ENCODE results near the gene EEA1. TPM values are rescaled to one million over a fixed set of nuclear protein-coding genes. Genes with fewer than 3 reads are reported as not detected.
"Not testable (repeated sequence)": the region's sequence is repeated elsewhere in the genome, so short reads cannot be mapped to it uniquely, and the experiment has no call there.

Gene EEA1
- total RNA-seq, 2 donors from 2014 or later: 5.9 to 7.3 TPM

DNA sequence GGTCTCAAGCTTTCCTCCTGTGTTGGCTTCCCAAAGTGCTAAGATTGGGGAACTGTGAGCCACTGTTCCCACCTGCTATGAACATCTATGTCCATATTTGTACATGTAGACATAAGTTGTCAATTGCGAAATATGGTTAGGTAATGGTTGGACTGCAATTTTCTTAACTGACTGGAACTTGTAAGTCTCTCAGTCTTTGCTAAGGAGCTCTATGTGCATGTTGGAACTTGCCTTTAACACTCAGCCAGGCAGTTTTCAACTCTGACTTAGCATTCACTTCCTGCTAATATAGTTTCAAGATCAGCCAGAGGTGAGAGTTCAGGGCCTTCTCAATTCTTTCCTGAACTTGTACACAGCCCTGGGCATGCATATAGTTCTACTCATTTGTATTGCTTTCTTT is 44.5 kb upstream of the EEA1 start:
- Histone ChIP-seq H3K4me3 (no peak overlapping the region), H3K4me1 (peaks cover 8% of the 10 kb centered on the region), H3K9me3 (no peaks in the 10 kb centered on the region), H3K36me3 (replicated peaks in 1 of 2; ENCODE audit: insufficient read depth in 1 of 2, low read depth in 2 of 2) (no peaks in the 10 kb centered on the region), H3K27me3 (no peaks in the 10 kb centered on the region), H3K27ac (no peak overlapping the region)
- intact Hi-C loops (cut with DNase I): no loop called here
- TF ChIP-seq POLR2A (IDR thresholded peaks at IDR 0.05): no peak
- TF ChIP-seq, protein P1, sequence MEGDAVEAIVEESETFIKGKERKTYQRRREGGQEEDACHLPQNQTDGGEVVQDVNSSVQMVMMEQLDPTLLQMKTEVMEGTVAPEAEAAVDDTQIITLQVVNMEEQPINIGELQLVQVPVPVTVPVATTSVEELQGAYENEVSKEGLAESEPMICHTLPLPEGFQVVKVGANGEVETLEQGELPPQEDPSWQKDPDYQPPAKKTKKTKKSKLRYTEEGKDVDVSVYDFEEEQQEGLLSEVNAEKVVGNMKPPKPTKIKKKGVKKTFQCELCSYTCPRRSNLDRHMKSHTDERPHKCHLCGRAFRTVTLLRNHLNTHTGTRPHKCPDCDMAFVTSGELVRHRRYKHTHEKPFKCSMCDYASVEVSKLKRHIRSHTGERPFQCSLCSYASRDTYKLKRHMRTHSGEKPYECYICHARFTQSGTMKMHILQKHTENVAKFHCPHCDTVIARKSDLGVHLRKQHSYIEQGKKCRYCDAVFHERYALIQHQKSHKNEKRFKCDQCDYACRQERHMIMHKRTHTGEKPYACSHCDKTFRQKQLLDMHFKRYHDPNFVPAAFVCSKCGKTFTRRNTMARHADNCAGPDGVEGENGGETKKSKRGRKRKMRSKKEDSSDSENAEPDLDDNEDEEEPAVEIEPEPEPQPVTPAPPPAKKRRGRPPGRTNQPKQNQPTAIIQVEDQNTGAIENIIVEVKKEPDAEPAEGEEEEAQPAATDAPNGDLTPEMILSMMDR (IDR thresholded peaks at IDR 0.05): no peak
- WGBS, 2 donors: 86 to 92% methylated on average over 1 of the region's 1 CpG
- DNase-seq (no peak), ATAC-seq (no peak)

DNA sequence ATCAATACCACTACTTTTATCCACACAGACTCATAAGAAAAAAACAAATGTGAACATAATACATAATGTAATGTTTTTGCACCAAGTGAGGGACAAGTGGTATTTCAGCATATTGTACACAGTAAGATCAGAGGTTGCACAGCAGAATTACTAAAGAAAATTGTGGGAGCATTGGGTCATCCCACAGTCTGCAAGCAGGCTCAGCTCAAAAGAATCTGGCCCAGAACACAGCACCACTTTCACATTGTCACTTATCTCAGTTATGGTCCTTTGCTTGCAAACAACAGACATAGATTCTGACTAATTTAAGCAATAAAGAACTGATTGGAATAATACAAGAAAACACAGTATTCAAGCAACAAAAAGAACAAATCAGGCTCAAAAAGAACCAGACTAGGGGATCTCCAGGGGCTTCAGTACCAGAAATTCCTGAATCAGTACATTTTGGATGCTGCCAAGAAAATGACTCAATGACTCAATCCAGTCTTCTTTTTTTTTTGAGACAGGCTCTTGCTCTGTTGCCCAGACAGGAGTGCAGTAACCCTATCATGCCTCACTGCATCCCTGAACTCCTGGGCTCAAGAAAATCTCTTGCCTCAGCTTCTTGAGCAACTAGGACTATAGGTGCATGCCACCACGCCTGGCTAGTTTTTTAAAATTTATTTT is 42.9 kb upstream of the EEA1 start:
- 75 to 81% methylated on average over 1 of the region's 1 CpG for WGBS, 2 donors
- Histone ChIP-seq H3K4me1 (peaks cover 8% of the 10 kb centered on the region), H3K4me3 (no peak overlapping the region), H3K9me3 (no peaks in the 10 kb centered on the region), H3K36me3 (replicated peaks in 1 of 2; ENCODE audit: insufficient read depth in 1 of 2, low read depth in 2 of 2) (no peaks in the 10 kb centered on the region), H3K27me3 (no peaks in the 10 kb centered on the region), H3K27ac (no peak overlapping the region)
- no peak for DNase-seq
- intact Hi-C loops (cut with DNase I): no loop called here
- ATAC-seq: no peak
- no peak for TF ChIP-seq POLR2A (IDR thresholded peaks at IDR 0.05)
- TF ChIP-seq, protein P1 (IDR thresholded peaks at IDR 0.05): no peak

DNA sequence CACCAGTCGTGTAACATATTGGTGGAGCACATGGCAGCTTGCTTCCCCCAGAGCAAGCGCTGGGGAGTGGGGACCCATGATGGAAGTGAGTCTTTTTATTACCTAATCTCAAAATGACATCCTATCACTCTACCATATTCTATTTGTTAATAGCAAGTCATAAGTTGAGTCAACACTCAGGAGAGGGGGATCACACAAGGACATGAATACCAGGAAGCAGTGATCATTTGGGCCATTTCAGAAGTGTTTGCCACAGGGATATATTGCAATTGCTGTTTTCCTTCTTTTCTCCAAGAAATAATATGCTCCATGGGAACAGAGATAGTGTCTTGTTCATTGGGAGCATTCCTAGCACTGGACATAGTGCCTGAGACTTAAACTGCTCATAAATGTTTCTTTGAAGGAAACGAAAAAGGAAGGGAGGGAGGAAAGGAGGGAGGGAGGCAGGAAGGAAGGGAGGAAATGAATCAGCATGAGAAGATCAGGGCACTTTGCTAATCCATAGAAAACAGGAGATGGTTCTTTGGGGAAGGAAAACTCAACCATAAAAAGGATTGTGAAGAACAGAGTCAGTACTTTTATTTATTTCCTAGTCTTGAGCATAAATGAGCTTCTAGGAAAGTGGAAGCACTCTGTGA is 39.2 kb upstream of the EEA1 start:
- intact Hi-C loops (cut with DNase I): no loop called here

DNA sequence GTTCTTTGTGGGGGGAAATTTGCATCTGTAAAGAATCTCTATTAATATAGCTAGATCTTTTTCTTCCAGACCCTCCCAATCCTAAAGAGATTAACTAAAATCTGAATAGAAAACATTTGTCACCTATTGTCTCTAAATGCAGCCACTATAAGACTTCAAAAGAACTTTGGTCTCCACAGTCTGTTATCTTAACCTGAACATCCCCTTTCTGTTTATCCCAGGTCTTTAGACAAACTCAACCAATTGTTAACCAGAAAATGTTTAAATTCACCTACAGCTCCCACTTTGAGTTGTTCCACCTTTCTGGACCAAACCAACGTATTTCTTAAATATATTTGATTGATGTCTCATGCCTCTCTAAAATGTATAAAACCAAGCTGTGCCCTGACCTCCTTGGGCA is 35.3 kb upstream of the EEA1 start:
- H3K36me3 ChIP-seq (replicated peaks in 1 of 2; ENCODE audit: insufficient read depth in 1 of 2, low read depth in 2 of 2); H3K4me3 ChIP-seq; H3K9me3 ChIP-seq; H3K27ac ChIP-seq; DNase-seq; intact Hi-C loops (cut with DNase I); H3K4me1 ChIP-seq; ATAC-seq; H3K27me3 ChIP-seq: not testable (repeated sequence)
- WGBS, 2 donors: 42 to 65% methylated on average over 1 of the region's 1 CpG

More for the DNA sequence above, 39.2 kb upstream of the EEA1 start:
- TF ChIP-seq, protein P1 (IDR thresholded peaks at IDR 0.05): no peak
- no peak for TF ChIP-seq POLR2A (IDR thresholded peaks at IDR 0.05)
- WGBS, 2 donors: 68 to 73% methylated on average over 3 of the region's 3 CpGs
- no peak for ATAC-seq
- H3K9me3 ChIP-seq: no peaks in the 10 kb centered on the region
- H3K4me3 ChIP-seq: no peak overlapping the region
- no peaks in the 10 kb centered on the region for H3K27me3 ChIP-seq
- DNase-seq: no peak
- peaks cover 8% of the 10 kb centered on the region for H3K4me1 ChIP-seq
- no peaks in the 10 kb centered on the region for H3K36me3 ChIP-seq (replicated peaks in 1 of 2; ENCODE audit: insufficient read depth in 1 of 2, low read depth in 2 of 2)
- no peak overlapping the region for H3K27ac ChIP-seq

DNA sequence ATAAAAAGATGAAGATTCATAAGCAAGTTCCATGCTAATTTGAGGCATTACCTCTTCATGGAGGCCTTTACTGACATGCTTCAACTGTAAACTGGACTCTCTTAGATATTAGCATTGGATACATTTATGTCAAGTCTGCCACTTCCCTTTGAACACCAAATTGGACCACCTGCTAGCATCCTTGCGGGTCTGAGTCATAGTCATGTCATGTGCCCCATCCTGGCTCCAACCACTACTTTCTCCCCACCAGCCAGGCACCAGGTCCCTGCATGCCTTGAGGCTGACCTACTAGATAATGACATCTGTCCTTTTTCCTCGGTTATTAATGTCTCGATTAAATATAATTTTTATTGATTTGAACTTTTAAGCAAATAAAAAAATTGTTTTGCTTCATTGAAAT is 32.9 kb upstream of the EEA1 start:
- no peak for TF ChIP-seq POLR2A (IDR thresholded peaks at IDR 0.05)
- TF ChIP-seq, protein P1 (IDR thresholded peaks at IDR 0.05): no peak
- ATAC-seq (no peak), DNase-seq (no peak)
- 62 to 74% methylated on average over 3 of the region's 3 CpGs for WGBS, 2 donors
- Histone ChIP-seq H3K9me3 (peaks cover 0 to 3% (median 0%) of the 10 kb centered on the region in 3 donors), H3K4me3 (no peak overlapping the region), H3K4me1 (no peaks in the 10 kb centered on the region), H3K27ac (no peak overlapping the region), H3K36me3 (replicated peaks in 1 of 2; ENCODE audit: insufficient read depth in 1 of 2, low read depth in 2 of 2) (no peaks in the 10 kb centered on the region), H3K27me3 (no peaks in the 10 kb centered on the region)
- intact Hi-C loops (cut with DNase I): no loop called here
